GM19438 (cell line): ENCODE results near the gene TMEM81.

Experiments
- ATAC-seq: cut with Tn5 transposase; IDR thresholded peaks from one replicate; pipeline ENCODE4 v1.9.1; 2021; ENCODE audit warnings: low read depth; ENCODE audit not compliant: unreplicated experiment

Gene TMEM81

DNA sequence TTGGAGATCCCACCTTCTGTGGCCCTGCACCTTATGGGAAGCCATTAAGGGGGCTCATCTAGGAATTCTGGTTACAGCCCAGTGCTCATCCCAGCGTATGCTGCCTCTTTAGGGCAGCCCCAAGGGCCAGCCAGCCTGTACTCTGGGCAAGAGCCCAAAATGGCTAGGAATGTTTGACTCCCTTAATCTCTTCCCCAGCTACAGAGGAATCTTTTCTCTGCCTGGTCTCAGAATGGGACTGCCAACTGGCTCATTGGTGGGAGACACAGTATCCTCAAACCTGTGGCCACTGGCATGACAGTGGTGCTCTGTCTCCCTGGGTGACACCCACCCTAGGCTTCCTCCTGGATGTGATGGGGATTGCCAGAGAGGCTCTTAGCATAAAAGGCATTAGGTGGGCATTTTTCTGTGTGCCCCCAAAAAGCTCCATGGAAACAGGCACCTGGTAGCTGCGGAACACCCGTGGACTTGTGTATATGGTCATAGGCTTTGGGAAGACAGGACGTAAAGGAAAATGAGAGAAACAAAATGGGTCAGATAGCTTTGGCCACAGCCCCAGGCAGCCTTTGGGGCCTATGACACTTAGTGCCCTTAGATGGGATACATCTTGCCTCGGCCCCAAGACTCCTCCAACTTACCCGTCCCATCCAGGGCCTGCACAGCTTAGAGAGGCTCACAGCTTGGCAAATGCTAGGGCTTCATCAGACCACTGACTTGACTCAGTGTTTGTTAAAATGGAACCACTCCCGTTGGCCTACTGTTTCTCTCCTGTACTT, 6.9 kb downstream of the TMEM81 start:
- no peak for ATAC-seq

- no peak for ATAC-seq
Observed at GRCh38 chr1:205076245-205076761, 8.0 kb downstream of the TMEM81 start.

DNA sequence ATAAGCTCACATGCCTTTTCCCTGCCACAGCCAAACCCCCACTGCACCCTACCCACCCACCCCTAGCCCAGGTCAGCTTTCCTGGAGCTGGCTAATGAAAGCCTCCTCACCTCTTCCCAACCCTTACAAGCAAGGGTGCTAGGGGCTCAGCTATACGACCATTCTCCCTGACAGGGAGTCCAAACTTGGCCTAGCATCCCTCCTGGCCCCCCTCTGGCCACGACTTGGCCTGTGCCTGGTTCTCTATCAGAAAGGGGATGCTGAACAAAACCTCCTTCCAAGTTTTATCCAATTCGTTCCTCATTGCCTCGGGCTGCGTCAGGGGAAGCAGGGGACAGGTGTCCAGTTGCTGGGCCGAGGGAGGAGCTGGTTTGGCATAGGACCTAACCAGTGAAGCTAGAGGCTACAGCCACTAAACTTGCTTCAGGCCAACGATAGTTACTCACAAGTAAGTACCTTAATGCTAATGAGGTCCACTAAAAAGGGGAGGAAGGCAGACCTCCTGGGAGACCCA, 8.6 kb downstream of the TMEM81 start:
- ATAC-seq = no peak

DNA sequence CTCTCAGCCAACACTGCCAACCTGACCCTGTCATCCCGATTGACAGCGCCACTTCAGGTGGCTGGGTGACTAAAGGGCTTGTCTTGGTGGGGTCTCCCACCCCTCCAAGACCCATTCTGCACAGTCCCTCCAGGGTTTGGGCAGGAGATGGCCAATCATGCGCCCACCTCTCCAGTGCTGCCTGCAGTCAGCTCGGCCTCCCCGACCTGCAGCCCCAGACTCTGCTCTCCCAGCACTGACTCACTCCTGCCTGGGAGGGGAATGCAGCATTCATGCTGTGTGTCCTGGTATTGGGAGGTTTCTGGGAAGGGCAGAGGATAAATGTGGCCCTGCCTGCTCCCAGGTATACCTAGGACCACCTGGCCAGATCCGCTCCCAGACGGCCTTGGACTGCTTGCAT, 9.7 kb downstream of the TMEM81 start:
- ATAC-seq = no peak

GRCh38 chr1:205074084-205074483, 10.2 kb downstream of the TMEM81 start:
- no peak for ATAC-seq

DNA sequence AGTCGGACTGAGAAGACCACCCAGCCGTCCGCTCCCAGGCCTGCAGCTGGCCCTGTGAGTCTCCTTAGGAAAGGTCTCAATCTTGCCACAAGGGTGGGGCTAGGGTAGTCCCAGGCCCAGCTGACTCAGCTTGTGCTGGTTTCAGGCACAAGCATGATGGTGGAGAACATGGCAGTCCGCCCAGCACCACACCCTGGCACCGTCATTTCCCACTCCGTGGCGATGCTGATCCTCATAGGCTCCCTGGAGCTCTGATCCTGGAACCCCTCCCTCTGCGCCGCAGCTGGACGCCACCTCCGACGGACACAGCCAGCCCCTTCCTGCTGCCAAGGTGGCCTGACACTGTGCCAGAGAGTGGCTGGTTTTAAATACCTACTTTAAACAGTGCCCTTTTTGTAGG, 10.7 kb downstream of the TMEM81 start:
- ATAC-seq = no peak

DNA sequence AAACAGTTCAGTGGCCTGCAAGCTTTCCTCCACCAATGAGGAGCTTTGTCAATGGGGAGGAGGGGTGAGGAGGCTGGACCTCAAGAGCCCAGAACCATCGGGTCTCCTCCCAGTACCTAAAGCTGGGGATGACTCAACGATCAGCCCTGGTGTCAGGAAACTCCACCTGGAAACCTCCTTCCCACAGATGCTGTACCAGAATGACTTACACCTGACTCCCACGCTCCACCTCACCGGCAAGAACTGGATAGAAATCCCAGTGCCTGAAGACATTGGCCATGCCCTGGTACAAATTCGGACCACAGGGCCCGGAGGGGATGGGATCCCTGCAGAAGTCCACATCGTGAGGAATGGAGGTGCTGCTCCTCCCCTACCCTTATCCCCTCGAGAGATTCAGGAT, 11.4 kb downstream of the TMEM81 start:
- no peak for ATAC-seq

GRCh38 chr1:205072286-205072685, 12.0 kb downstream of the TMEM81 start:
- ATAC-seq = no peak

GRCh38 chr1:205071801-205072200, 12.5 kb downstream of the TMEM81 start:
- no peak for ATAC-seq

- no peak for ATAC-seq
Observed at GRCh38 chr1:205071028-205071409, 13.2 kb downstream of the TMEM81 start.

- ATAC-seq = no peak
Observed at GRCh38 chr1:205069371-205070125, 14.7 kb downstream of the TMEM81 start.

DNA sequence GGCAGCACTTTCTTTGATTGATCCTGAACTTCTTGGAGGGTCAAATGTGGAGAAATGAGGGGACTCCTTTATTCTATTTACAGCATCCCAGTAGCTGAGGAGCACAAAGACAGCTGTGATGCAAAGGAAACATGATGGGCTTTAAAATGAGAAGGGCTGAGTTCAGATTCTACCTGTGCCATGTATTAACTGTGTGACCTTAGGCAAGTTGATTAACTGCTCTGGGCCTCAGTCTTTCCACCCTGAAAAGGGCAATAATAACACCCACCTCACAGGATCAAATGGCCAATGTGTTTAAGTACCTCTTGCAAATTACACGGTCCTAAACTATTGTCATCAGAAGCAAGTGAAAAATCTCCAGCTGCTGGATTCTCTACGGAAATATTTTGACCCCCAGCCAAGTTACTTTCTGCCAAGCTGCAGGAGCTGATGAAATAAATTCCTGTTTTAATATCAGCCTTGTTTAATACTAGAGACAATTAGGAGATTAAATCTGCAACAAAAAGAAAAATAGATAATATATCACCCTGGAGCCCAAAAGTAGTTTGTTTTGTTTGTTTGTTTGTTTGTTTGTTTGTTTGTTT, 15.7 kb downstream of the TMEM81 start:
- ATAC-seq = no peak

DNA sequence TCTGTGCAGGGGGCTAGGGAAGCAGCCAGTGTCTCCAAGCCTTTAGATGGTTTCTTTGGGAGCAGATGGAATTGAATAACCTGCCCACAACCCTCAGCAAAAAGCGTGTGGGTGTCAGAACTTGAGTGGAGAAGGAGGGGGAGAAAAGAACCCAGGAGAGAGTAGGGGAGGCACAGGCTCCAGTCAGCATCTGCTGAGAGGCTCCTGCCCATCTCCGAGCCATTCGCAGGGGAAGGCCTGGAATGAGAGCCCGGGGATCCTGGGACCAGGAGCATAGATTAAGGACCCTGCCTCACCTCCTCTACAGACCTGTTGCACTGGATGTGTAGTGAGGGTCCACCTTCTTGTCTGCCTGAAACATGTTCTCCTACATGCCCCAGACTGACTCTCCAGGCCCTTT, 16.3 kb downstream of the TMEM81 start:
- no peak for ATAC-seq

- ATAC-seq = no peak
Observed at GRCh38 chr1:205067031-205067430, 17.2 kb downstream of the TMEM81 start.

GRCh38 chr1:205066141-205066818, 18.0 kb downstream of the TMEM81 start:
- no peak for ATAC-seq

DNA sequence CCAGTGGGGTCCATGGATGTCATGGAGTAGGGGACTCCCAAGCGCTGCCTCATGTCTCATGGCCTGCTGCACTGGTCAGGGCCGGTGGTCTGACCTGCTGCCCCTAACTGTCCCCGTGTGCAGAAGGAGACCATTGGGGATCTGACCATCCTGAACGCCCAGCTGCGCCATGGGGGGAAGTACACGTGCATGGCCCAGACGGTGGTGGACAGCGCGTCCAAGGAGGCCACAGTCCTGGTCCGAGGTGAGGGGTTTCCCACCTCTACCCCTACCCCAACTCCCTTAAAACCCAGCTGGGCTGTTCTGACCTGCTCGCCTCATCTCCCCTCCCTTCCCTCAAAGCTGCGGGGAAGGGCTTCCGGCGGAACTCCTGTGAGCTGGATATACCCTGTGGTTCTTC, 18.6 kb downstream of the TMEM81 start:
- no peak for ATAC-seq

GRCh38 chr1:205064741-205065316, 19.4 kb downstream of the TMEM81 start:
- ATAC-seq = no peak

DNA sequence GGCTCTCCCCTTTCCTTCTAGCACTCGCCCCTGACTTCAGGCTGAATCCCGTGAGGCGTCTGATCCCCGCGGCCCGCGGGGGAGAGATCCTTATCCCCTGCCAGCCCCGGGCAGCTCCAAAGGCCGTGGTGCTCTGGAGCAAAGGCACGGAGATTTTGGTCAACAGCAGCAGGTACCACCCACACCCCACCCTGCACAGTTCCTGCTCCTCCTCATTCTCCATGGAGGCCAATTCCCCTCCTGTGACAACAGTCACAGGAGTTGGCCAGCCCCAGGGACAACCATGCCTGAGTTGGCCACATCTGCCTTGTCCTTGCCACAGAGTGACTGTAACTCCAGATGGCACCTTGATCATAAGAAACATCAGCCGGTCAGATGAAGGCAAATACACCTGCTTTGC, 20.0 kb downstream of the TMEM81 start:
- ATAC-seq = no peak

DNA sequence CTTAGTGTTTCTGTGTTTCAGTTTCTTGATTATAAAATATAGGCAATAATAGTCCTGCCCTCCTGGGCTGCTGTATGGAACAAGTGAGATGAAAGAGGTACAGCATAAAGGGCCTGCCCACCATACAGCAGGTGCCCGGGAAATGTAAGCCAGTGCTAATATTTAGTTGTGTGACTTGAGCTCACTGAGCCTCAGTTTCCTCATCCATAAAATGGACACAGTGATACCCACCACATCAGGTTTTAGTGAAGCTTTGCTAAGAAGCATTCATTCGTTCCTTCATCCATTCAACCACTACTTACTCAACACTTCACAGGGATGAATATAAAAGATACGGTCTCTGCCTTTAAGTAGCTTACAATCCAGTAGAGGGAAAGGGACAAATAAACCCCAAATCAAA, 21.4 kb downstream of the TMEM81 start:
- no peak for ATAC-seq

GRCh38 chr1:205062319-205062718, 21.9 kb downstream of the TMEM81 start:
- ATAC-seq = no peak
